DMS153 (cell line): ENCODE measurements around the gene VPS26B.
"Not testable (repeated sequence)": the region's sequence is repeated elsewhere in the genome, so short reads cannot be mapped to it uniquely, and the experiment has no call there.

Experiments
- DNase-seq: peaks from one replicate; lab custom pipeline; 2025; lab: John Stamatoyannopoulos, UW

The VPS26B gene

GRCh38 chr11:134282121-134283045, 57.9 kb downstream of the VPS26B start:
- no peak for DNase-seq

DNA sequence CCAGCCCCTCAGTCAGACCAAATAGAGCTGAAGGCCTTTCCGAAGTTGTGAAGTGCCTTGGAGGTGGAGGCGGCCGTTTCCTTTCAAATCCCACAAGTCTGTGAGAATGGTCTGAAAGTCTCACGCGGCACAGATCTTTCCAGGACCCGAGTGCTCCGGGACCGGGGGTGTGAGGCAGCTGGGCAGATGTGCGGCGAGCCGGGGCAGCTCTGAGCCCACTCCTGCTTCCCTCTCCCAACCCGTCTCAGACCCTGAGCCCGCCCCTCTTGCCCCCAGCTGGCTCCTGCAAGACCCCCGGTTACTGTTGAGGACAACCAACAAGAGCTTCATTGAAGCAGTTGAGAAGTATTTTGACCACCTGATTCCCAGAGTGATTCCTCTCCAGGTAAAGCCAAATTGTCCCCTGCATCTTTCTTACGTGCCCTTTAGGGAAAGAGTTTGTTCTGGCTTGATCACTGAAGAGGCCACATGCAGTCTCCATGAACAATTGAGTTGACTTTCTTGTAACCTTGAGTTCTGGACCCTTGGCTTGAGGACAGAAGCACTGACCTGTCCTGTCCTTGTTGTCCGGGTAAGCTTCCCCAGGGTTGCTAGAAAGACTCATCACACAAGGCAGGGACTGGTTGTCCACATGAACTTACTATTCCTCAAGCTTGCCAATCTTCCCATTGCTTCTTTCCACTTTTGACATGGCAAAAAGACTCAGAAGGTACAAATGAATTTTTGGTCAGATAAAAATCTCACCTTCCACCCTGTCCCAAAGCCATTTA, 59.2 kb downstream of the VPS26B start:
- DNase-seq, result no peak

GRCh38 chr11:134284349-134284748, 59.9 kb downstream of the VPS26B start:
- not testable (repeated sequence) for DNase-seq

GRCh38 chr11:134287561-134287960, 63.1 kb downstream of the VPS26B start:
- DNase-seq, result no peak

GRCh38 chr11:134288486-134288885, 64.0 kb downstream of the VPS26B start:
- DNase-seq, result no peak

- no peak for DNase-seq
Observed at GRCh38 chr11:134289167-134289566, 64.7 kb downstream of the VPS26B start.

- no peak for DNase-seq
Observed at GRCh38 chr11:134289789-134290188, 65.3 kb downstream of the VPS26B start.

DNA sequence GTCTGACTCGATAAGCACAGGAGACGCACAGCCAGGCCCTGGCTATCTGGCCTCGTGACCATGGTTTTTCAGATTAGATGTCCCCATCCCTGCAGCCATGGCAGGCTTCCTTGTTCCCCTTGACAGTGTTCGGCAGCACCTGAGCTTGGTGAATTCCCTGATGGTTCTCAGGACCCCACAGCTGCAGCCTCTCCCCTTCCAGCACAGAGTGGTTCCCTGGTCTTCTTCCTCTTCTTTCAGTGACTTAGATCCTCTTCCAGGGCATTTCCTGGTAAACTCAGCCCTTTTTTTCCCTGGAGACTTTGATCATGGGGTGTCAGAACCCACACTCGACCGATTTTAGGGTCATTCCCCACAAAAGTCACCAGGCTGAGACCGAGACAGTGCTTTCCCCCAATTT, 66.2 kb downstream of the VPS26B start:
- DNase-seq, result no peak

GRCh38 chr11:134291196-134291595, 66.7 kb downstream of the VPS26B start:
- DNase-seq, result no peak

- no peak for DNase-seq
Observed at GRCh38 chr11:134292661-134293060, 68.2 kb downstream of the VPS26B start.

DNA sequence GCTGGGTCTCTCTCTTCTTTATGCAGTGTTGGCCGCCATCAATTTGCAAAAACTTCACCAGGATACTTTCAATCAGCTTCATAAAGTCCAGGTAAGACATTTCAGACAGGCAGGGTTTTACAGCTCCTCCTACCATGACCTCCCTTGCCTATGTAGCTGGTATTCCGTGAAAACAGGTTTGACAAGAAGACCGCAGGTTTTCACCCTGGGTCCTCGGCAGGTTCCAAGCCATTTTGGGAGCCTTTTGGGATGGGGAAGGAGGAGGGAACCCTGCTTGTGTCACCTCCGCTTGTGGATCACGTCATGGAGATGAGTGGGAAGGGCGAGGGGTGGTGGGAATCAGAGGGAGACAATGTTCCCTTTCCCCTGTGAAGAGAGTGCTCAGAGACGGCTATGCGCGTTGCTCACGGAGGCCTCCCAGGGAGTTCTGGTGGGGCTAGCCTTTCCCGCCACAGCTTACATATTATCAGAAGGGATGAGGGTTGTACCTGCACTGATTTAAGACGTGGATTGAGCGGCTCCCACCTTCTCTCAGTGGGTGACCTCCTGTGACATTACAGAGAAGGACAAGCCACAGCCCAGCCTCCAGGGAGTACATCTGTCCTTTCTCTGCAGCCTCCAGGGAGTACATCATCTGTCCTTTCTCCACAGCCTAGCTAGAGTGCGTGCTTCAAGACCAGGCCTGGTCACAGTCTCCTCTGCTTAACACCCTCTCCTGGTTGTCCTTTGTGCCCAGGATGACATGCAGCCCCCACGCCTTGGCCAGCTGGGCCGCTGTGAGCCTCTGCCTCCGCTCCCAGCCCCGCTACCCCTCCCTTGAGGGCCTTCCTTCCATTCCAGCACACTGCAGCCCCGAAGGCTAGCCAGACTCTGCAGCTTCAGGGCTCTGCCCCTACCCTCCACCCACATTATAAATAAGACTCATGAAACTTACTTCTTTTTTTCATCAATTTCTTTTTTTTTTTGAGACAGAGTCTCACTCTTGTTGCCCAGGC, 68.9 kb downstream of the VPS26B start:
- DNase-seq, result no peak

- no peak for DNase-seq
Observed at GRCh38 chr11:134294664-134295063, 70.2 kb downstream of the VPS26B start.
